ENCODE data around the gene GTF2IRD1. TPM values are rescaled to one million over a fixed set of nuclear protein-coding genes. Genes with fewer than 3 reads are reported as not detected.

The GTF2IRD1 gene
- total and polyA plus RNA-seq, 2 of the 13 experiments (the other 11 are each of a cell fraction or from before 2014, with no cell fraction given): 16.5 to 26.7 TPM

DNA sequence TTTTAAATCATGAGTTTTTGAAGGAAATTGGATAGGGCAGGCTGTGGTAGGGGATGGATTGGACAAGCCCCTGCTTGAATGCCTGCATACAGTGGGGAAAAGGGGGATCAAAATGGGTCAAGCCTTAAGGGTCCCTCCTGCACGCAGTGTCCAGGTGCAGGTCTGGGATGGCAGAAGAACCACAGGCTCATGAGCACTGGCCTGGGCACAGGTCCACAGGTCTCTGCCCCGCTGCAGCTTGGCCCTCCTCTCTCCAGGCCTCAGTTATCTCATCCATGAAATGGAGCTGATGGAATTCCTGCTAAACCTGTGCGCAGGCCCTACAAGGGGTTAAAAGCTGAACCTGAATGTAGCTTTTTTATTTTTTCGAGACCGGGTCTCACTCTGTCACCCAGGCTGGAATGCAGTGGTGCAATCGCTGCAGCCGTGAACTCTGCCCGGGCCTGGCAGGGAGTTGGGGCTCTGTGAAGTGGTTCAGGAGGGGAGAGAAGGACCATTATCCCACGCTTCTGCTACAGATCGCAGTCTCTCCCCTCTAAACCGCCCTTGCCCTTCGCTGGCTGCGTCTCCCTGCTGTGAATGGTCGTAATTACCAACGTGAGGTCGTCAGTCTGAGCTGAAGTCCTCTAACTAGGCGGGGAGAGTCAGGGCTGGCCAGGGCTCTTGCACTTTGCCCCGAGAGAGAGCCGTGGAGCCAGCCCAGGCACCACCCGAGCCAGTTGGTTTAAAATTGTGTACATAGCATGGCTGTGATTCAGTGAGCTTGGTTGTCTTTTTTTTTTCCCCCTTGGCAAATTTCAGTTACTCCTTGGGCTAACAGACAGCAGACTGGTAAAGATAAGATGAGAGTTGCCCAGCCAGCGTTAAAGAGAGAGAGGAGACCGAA lies 126.3 kb downstream of the GTF2IRD1 start (continued):
- TF ChIP-seq, protein P1, sequence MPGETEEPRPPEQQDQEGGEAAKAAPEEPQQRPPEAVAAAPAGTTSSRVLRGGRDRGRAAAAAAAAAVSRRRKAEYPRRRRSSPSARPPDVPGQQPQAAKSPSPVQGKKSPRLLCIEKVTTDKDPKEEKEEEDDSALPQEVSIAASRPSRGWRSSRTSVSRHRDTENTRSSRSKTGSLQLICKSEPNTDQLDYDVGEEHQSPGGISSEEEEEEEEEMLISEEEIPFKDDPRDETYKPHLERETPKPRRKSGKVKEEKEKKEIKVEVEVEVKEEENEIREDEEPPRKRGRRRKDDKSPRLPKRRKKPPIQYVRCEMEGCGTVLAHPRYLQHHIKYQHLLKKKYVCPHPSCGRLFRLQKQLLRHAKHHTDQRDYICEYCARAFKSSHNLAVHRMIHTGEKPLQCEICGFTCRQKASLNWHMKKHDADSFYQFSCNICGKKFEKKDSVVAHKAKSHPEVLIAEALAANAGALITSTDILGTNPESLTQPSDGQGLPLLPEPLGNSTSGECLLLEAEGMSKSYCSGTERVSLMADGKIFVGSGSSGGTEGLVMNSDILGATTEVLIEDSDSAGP (CRISPR knock-in tag; IDR thresholded peaks at IDR 0.05; ENCODE audit: borderline replicate concordance): peak; percentile 79
- TF ChIP-seq ZNF10 (CRISPR knock-in tag; IDR thresholded peaks at IDR 0.05; ENCODE audit: borderline replicate concordance, low read depth) (no peak), ZBTB3 (CRISPR knock-in tag; IDR thresholded peaks at IDR 0.05; ENCODE audit: borderline replicate concordance, low read depth) (peak; percentile 97), TEAD2 (CRISPR knock-in tag; IDR thresholded peaks at IDR 0.05) (0 out of 2 replicates have a peak, but pooled peaks have one; percentile 65), MYC (CRISPR knock-in tag; IDR thresholded peaks at IDR 0.05; ENCODE audit: borderline replicate concordance) (peak; percentile 75; the same call in 1 of the 2 replicates), CEBPB (IDR thresholded peaks at IDR 0.05; ENCODE audit: borderline replicate concordance, low read depth, low read length) (peak; percentile 95), EP300 (IDR thresholded peaks at IDR 0.05; ENCODE audit: low read depth in 2 of 2, low read length in 2 of 2) (peak; percentile 65 to 74; a peak in 3 of 4 replicates), EP300 (CRISPR knock-in tag; IDR thresholded peaks at IDR 0.05; ENCODE audit: borderline replicate concordance) (peak; percentile 68; the same call in 1 of the 2 replicates), XRCC5 (optimal IDR thresholded peaks at IDR 0.05; ENCODE audit: low read length) (peak; percentile 20), CCDC6 (CRISPR knock-in tag; IDR thresholded peaks at IDR 0.05) (no peak), ZNF549 (CRISPR knock-in tag; IDR thresholded peaks at IDR 0.05) (peak; percentile 85; the same call in 1 of the 2 replicates), RBAK (CRISPR knock-in tag; IDR thresholded peaks at IDR 0.05) (0 out of 2 replicates have a peak, but pooled peaks have one; percentile 17), ZNF883 (CRISPR knock-in tag; IDR thresholded peaks at IDR 0.05; ENCODE audit: not compliant biosample characterization) (peak; percentile 28), JUND (CRISPR knock-in tag; IDR thresholded peaks at IDR 0.05) (0 out of 2 replicates have a peak, but pooled peaks have one; percentile 18), ZNF589 (CRISPR knock-in tag; conservative IDR thresholded peaks at IDR 0.05) (no peak; the same call in 1 of the 2 replicates), FOXA3 (CRISPR knock-in tag; IDR thresholded peaks at IDR 0.05) (peak; percentile 66), ZNF891 (CRISPR knock-in tag; IDR thresholded peaks at IDR 0.05) (peak; percentile 56; the same call in 1 of the 2 replicates)
- TF ChIP-seq, protein P2, sequence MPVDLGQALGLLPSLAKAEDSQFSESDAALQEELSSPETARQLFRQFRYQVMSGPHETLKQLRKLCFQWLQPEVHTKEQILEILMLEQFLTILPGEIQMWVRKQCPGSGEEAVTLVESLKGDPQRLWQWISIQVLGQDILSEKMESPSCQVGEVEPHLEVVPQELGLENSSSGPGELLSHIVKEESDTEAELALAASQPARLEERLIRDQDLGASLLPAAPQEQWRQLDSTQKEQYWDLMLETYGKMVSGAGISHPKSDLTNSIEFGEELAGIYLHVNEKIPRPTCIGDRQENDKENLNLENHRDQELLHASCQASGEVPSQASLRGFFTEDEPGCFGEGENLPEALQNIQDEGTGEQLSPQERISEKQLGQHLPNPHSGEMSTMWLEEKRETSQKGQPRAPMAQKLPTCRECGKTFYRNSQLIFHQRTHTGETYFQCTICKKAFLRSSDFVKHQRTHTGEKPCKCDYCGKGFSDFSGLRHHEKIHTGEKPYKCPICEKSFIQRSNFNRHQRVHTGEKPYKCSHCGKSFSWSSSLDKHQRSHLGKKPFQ (CRISPR knock-in tag; IDR thresholded peaks at IDR 0.05; ENCODE audit: insufficient replicate concordance): peak; percentile 85
- TF ChIP-seq, protein P3, sequence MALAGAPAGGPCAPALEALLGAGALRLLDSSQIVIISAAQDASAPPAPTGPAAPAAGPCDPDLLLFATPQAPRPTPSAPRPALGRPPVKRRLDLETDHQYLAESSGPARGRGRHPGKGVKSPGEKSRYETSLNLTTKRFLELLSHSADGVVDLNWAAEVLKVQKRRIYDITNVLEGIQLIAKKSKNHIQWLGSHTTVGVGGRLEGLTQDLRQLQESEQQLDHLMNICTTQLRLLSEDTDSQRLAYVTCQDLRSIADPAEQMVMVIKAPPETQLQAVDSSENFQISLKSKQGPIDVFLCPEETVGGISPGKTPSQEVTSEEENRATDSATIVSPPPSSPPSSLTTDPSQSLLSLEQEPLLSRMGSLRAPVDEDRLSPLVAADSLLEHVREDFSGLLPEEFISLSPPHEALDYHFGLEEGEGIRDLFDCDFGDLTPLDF (CRISPR knock-in tag; IDR thresholded peaks at IDR 0.05): peak; percentile 35; the same call in 1 of the 2 replicates
- TF ChIP-seq, protein P4, sequence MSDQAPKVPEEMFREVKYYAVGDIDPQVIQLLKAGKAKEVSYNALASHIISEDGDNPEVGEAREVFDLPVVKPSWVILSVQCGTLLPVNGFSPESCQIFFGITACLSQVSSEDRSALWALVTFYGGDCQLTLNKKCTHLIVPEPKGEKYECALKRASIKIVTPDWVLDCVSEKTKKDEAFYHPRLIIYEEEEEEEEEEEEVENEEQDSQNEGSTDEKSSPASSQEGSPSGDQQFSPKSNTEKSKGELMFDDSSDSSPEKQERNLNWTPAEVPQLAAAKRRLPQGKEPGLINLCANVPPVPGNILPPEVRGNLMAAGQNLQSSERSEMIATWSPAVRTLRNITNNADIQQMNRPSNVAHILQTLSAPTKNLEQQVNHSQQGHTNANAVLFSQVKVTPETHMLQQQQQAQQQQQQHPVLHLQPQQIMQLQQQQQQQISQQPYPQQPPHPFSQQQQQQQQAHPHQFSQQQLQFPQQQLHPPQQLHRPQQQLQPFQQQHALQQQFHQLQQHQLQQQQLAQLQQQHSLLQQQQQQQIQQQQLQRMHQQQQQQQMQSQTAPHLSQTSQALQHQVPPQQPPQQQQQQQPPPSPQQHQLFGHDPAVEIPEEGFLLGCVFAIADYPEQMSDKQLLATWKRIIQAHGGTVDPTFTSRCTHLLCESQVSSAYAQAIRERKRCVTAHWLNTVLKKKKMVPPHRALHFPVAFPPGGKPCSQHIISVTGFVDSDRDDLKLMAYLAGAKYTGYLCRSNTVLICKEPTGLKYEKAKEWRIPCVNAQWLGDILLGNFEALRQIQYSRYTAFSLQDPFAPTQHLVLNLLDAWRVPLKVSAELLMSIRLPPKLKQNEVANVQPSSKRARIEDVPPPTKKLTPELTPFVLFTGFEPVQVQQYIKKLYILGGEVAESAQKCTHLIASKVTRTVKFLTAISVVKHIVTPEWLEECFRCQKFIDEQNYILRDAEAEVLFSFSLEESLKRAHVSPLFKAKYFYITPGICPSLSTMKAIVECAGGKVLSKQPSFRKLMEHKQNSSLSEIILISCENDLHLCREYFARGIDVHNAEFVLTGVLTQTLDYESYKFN (CRISPR knock-in tag; conservative IDR thresholded peaks at IDR 0.05): peak; percentile 98
